HG03159 (cell line): Measurements from ENCODE around the gene SUSD6.
A peak's percentile ranks its signal among the peaks of the same experiment; 100 is the strongest.
"Not testable (repeated sequence)": the region's sequence is repeated elsewhere in the genome, so short reads cannot be mapped to it uniquely, and the experiment has no call there.

Source experiments
- ATAC-seq: cut with Tn5 transposase; IDR thresholded peaks from one replicate; pipeline ENCODE4 v1.9.1; 2021; ENCODE audit warnings: mild to moderate bottlenecking, moderate library complexity; ENCODE audit not compliant: unreplicated experiment

Gene SUSD6

GRCh38 chr14:69619012-69619411 is 7.6 kb downstream of the SUSD6 start:
- no peak for ATAC-seq

- no peak for ATAC-seq
Observed at GRCh38 chr14:69620211-69620611, 8.8 kb downstream of the SUSD6 start.

GRCh38 chr14:69620981-69621380 is 9.6 kb downstream of the SUSD6 start:
- no peak for ATAC-seq

GRCh38 chr14:69624136-69624535 is 12.7 kb downstream of the SUSD6 start:
- no peak for ATAC-seq

GRCh38 chr14:69625299-69626131 is 14.1 kb downstream of the SUSD6 start:
- peak; percentile 90 for ATAC-seq

- no peak for ATAC-seq
Observed at GRCh38 chr14:69626132-69626500, 14.7 kb downstream of the SUSD6 start.

GRCh38 chr14:69629225-69630127 is 18.1 kb downstream of the SUSD6 start:
- ATAC-seq = no peak

- ATAC-seq = no peak
Observed at GRCh38 chr14:69630360-69630759, 19.0 kb downstream of the SUSD6 start.

- ATAC-seq = no peak
Observed at GRCh38 chr14:69631509-69631908, 20.1 kb downstream of the SUSD6 start.

- ATAC-seq = no peak
Observed at GRCh38 chr14:69632164-69632563, 20.8 kb downstream of the SUSD6 start.

- ATAC-seq = no peak
Observed at GRCh38 chr14:69632593-69633151, 21.3 kb downstream of the SUSD6 start.

- no peak for ATAC-seq
Observed at GRCh38 chr14:69633238-69633637, 21.8 kb downstream of the SUSD6 start.

- no peak for ATAC-seq
Observed at GRCh38 chr14:69635981-69636639, 24.7 kb downstream of the SUSD6 start.

- no peak for ATAC-seq
Observed at GRCh38 chr14:69636718-69637480, 25.5 kb downstream of the SUSD6 start.

- ATAC-seq = no peak
Observed at GRCh38 chr14:69637503-69638031, 26.2 kb downstream of the SUSD6 start.

GRCh38 chr14:69640931-69641330 is 29.5 kb downstream of the SUSD6 start:
- ATAC-seq = no peak

- not testable (repeated sequence) for ATAC-seq
Observed at GRCh38 chr14:69642212-69642793, 30.9 kb downstream of the SUSD6 start.

- no peak for ATAC-seq
Observed at GRCh38 chr14:69643430-69644200, 32.2 kb downstream of the SUSD6 start.

- ATAC-seq = no peak
Observed at GRCh38 chr14:69644814-69645213, 33.4 kb downstream of the SUSD6 start.
